WTC11 (cell line): ENCODE measurements around the gene KIF5C. TPM values are rescaled to one million over a fixed set of nuclear protein-coding genes. Genes with fewer than 3 reads are reported as not detected.

Experiments used
- ATAC-seq: fragments of 200-7000 bp; cut with Tn5 transposase; 2 replicates; pipeline ENCODE4 v1.10.0; 2021; ENCODE audit warnings: mild to moderate bottlenecking, moderate library complexity
- CTCF ChIA-PET: fragments of 300-600 bp; sonication (Branson Sonifier 250); formaldehyde crosslinking; loops from one replicate; lab custom pipeline; 2021; ENCODE audit warnings: antibody characterized with exemption; lab: Charles Lee
- POLR2A ChIA-PET: fragments of 350-600 bp; sonication (Branson Sonifier 250); formaldehyde crosslinking; loops from one replicate; lab custom pipeline; 2021; ENCODE audit warnings: antibody characterized with exemption; lab: Charles Lee
- DNase-seq: peaks from one replicate; pipeline ENCODE4 v3.0.0; 2021; ENCODE audit warnings: low spot score
- H3K27ac Mint-ChIP-seq: 2 replicates; pipeline ENCODE4 v1.8.0; 2021; ENCODE audit warnings: mixed read lengths
- H3K27me3 Mint-ChIP-seq: 2 replicates; pipeline ENCODE4 v1.8.0; 2021; ENCODE audit warnings: low read depth, mild to moderate bottlenecking, moderate library complexity, mixed read lengths
- H3K36me3 Mint-ChIP-seq: 2 replicates; pipeline ENCODE4 v1.8.0; 2021; ENCODE audit warnings: mixed read lengths
- H3K4me1 Mint-ChIP-seq: 2 replicates; pipeline ENCODE4 v1.8.0; 2022; ENCODE audit warnings: mixed read lengths
- H3K4me3 Mint-ChIP-seq: 2 replicates; pipeline ENCODE4 v1.8.0; 2021; ENCODE audit warnings: mild to moderate bottlenecking, moderate library complexity, mixed read lengths
- H3K9me3 Mint-ChIP-seq: 2 replicates; pipeline ENCODE4 v1.8.0; 2021; ENCODE audit warnings: mixed read lengths
- CREB1 ChIP-seq: sonication (generic); formaldehyde crosslinking; IDR thresholded peaks from 2 replicates; pipeline ENCODE4 v1.8.0; 2023; ENCODE audit warnings: mild to moderate bottlenecking, missing genetic modification reagents
- CREM ChIP-seq: sonication (generic); formaldehyde crosslinking; IDR thresholded peaks from 2 replicates; pipeline ENCODE4 v1.8.1; 2022; ENCODE audit warnings: mild to moderate bottlenecking, missing genetic modification reagents, moderate library complexity
- E2F5 ChIP-seq: sonication (generic); formaldehyde crosslinking; IDR thresholded peaks from 2 replicates; pipeline ENCODE4 v1.8.1; 2022; ENCODE audit warnings: mild to moderate bottlenecking, moderate library complexity, missing genetic modification reagents
- FOXK1 ChIP-seq: sonication (generic); formaldehyde crosslinking; IDR thresholded peaks from 2 replicates; pipeline ENCODE4 v1.8.0; 2022; ENCODE audit warnings: mild to moderate bottlenecking, moderate library complexity, missing genetic modification reagents
- GRHL2 ChIP-seq: fragments of 250-450 bp; sonication (Bioruptor Pico); IDR thresholded peaks from 2 replicates; pipeline ENCODE4 v1.8.0; 2022; ENCODE audit warnings: mild to moderate bottlenecking, moderate library complexity; ENCODE audit not compliant: insufficient replicate concordance, severe bottlenecking
- JUN ChIP-seq: sonication (generic); formaldehyde crosslinking; IDR thresholded peaks from 2 replicates; pipeline ENCODE4 v1.8.0; 2023; ENCODE audit warnings: mild to moderate bottlenecking, missing genetic modification reagents
- MAX ChIP-seq: sonication (generic); formaldehyde crosslinking; IDR thresholded peaks from 2 replicates; pipeline ENCODE4 v1.8.0; 2022; ENCODE audit warnings: mild to moderate bottlenecking, missing genetic modification reagents
- NR2C2 ChIP-seq: sonication (generic); formaldehyde crosslinking; IDR thresholded peaks from 2 replicates; pipeline ENCODE4 v1.8.0; 2022; ENCODE audit warnings: mild to moderate bottlenecking, missing genetic modification reagents
- NR3C1 ChIP-seq: sonication (generic); formaldehyde crosslinking; conservative IDR thresholded peaks from 2 replicates; pipeline ENCODE4 v1.8.1; 2023; ENCODE audit warnings: low read depth, mild to moderate bottlenecking, missing genetic modification reagents
- PRRX2 ChIP-seq: fragments of 250-450 bp; sonication (Bioruptor Pico); IDR thresholded peaks from 2 replicates; pipeline ENCODE4 v1.8.0; 2021; ENCODE audit warnings: mild to moderate bottlenecking
- RORB ChIP-seq: fragments of 250-450 bp; sonication (Bioruptor Pico); IDR thresholded peaks from 2 replicates; pipeline ENCODE4 v1.9.0; 2021; ENCODE audit warnings: mild to moderate bottlenecking
- SOX15 ChIP-seq: fragments of 250-450 bp; sonication (Bioruptor Pico); IDR thresholded peaks from 2 replicates; pipeline ENCODE4 v1.9.0; 2021; ENCODE audit warnings: mild to moderate bottlenecking
- TCF7 ChIP-seq: sonication (generic); formaldehyde crosslinking; IDR thresholded peaks from 2 replicates; pipeline ENCODE4 v1.8.0; 2022; ENCODE audit warnings: mild to moderate bottlenecking, low read depth, missing genetic modification reagents, moderate library complexity
- TEAD4 ChIP-seq: sonication (generic); formaldehyde crosslinking; IDR thresholded peaks from 2 replicates; pipeline ENCODE4 v1.8.0; 2022; ENCODE audit warnings: mild to moderate bottlenecking, missing genetic modification reagents
- ZBTB21 ChIP-seq: sonication (generic); formaldehyde crosslinking; IDR thresholded peaks from 2 replicates; pipeline ENCODE4 v1.8.1; 2023; ENCODE audit warnings: mild to moderate bottlenecking, missing genetic modification reagents, borderline replicate concordance
- ZMAT4 ChIP-seq: fragments of 250-450 bp; sonication (Bioruptor Pico); IDR thresholded peaks from 2 replicates; pipeline ENCODE4 v1.9.0; 2021; ENCODE audit warnings: mild to moderate bottlenecking
- ZNF138 ChIP-seq: sonication (generic); formaldehyde crosslinking; conservative IDR thresholded peaks from 2 replicates; pipeline ENCODE4 v1.8.1; 2022; ENCODE audit warnings: mild to moderate bottlenecking, moderate library complexity, missing genetic modification reagents
- ZNF232 ChIP-seq: sonication (generic); formaldehyde crosslinking; IDR thresholded peaks from 2 replicates; pipeline ENCODE4 v1.8.0; 2022; ENCODE audit warnings: mild to moderate bottlenecking, missing genetic modification reagents
- ZNF263 ChIP-seq: sonication (generic); formaldehyde crosslinking; IDR thresholded peaks from 2 replicates; pipeline ENCODE4 v1.8.1; 2022; ENCODE audit warnings: low read depth, mild to moderate bottlenecking, moderate library complexity, missing genetic modification reagents
- ZNF317 ChIP-seq: sonication (generic); formaldehyde crosslinking; IDR thresholded peaks from 2 replicates; pipeline ENCODE4 v1.8.1; 2023; ENCODE audit warnings: low read depth, mild to moderate bottlenecking, moderate library complexity, missing genetic modification reagents, borderline replicate concordance
- ZNF423 ChIP-seq: fragments of 250-450 bp; sonication (Bioruptor Pico); IDR thresholded peaks from 2 replicates; pipeline ENCODE4 v2.1.2; 2022; ENCODE audit warnings: mild to moderate bottlenecking, moderate library complexity
- ZNF512 ChIP-seq: sonication (generic); formaldehyde crosslinking; IDR thresholded peaks from 2 replicates; pipeline ENCODE4 v1.8.1; 2022; ENCODE audit warnings: missing genetic modification reagents, borderline replicate concordance
- total RNA-seq: library from RNA; stranded (reverse); gene quantifications from 3 replicates; pipeline ENCODE4 v1.2.3, GENCODE V29; 2021
- TF ChIP-seq, protein P1 (sequence below): sonication (generic); formaldehyde crosslinking; IDR thresholded peaks from 2 replicates; pipeline ENCODE4 v1.8.0; 2022; ENCODE audit warnings: mild to moderate bottlenecking, missing genetic modification reagents
- TF ChIP-seq, protein P2 (sequence below): sonication (generic); formaldehyde crosslinking; IDR thresholded peaks from 2 replicates; pipeline ENCODE4 v1.8.1; 2023; ENCODE audit warnings: mild to moderate bottlenecking, missing genetic modification reagents, borderline replicate concordance
- TF ChIP-seq, protein P3 (sequence below): fragments of 250-450 bp; sonication (Bioruptor Pico); IDR thresholded peaks from 2 replicates; pipeline ENCODE4 v1.9.0; 2021; ENCODE audit warnings: moderate library complexity, mild to moderate bottlenecking, inconsistent platforms, borderline replicate concordance

KIF5C gene
- total RNA-seq, 1 experiment from 2014 or later: 73.5 TPM

GRCh38 chr2:149001496-149001895, 126.5 kb downstream of the KIF5C start:
- ChIA-PET CTCF (interaction anchor here (1.4 kb wide), 1 partner anchor 16 kb away, joined by 7 read pairs; no protein-coding TSS in a partner anchor), POLR2A (no interaction called here)
- Mint-ChIP-seq H3K9me3 (peaks cover 25% of the 10 kb centered on the region), H3K27me3 (no peaks in the 10 kb centered on the region), H3K27ac (no peak overlapping the region), H3K36me3 (peaks cover 65% of the 10 kb centered on the region), H3K4me1 (peaks cover 58% of the 10 kb centered on the region), H3K4me3 (no peak overlapping the region)
- DNase-seq: no peak
- ATAC-seq: no peak
- TF ChIP-seq SOX15 (CRISPR knock-in tag): no peak
- TF ChIP-seq, protein P1, sequence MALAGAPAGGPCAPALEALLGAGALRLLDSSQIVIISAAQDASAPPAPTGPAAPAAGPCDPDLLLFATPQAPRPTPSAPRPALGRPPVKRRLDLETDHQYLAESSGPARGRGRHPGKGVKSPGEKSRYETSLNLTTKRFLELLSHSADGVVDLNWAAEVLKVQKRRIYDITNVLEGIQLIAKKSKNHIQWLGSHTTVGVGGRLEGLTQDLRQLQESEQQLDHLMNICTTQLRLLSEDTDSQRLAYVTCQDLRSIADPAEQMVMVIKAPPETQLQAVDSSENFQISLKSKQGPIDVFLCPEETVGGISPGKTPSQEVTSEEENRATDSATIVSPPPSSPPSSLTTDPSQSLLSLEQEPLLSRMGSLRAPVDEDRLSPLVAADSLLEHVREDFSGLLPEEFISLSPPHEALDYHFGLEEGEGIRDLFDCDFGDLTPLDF: no peak
- TF ChIP-seq MAX: no peak
- no peak for TF ChIP-seq RORB
- TF ChIP-seq ZNF423: no peak
- TF ChIP-seq ZNF263 (CRISPR knock-in tag): no peak
- no peak for TF ChIP-seq ZNF232 (CRISPR knock-in tag)
- TF ChIP-seq, protein P2, sequence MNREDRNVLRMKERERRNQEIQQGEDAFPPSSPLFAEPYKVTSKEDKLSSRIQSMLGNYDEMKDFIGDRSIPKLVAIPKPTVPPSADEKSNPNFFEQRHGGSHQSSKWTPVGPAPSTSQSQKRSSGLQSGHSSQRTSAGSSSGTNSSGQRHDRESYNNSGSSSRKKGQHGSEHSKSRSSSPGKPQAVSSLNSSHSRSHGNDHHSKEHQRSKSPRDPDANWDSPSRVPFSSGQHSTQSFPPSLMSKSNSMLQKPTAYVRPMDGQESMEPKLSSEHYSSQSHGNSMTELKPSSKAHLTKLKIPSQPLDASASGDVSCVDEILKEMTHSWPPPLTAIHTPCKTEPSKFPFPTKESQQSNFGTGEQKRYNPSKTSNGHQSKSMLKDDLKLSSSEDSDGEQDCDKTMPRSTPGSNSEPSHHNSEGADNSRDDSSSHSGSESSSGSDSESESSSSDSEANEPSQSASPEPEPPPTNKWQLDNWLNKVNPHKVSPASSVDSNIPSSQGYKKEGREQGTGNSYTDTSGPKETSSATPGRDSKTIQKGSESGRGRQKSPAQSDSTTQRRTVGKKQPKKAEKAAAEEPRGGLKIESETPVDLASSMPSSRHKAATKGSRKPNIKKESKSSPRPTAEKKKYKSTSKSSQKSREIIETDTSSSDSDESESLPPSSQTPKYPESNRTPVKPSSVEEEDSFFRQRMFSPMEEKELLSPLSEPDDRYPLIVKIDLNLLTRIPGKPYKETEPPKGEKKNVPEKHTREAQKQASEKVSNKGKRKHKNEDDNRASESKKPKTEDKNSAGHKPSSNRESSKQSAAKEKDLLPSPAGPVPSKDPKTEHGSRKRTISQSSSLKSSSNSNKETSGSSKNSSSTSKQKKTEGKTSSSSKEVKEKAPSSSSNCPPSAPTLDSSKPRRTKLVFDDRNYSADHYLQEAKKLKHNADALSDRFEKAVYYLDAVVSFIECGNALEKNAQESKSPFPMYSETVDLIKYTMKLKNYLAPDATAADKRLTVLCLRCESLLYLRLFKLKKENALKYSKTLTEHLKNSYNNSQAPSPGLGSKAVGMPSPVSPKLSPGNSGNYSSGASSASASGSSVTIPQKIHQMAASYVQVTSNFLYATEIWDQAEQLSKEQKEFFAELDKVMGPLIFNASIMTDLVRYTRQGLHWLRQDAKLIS (CRISPR knock-in tag): no peak
- TF ChIP-seq JUN: no peak
- no peak for TF ChIP-seq NR3C1 (CRISPR knock-in tag)
- no peak for TF ChIP-seq ZNF512 (CRISPR knock-in tag)
- TF ChIP-seq ZMAT4 (CRISPR knock-in tag): no peak
- no peak for TF ChIP-seq CREM
- no peak for TF ChIP-seq E2F5 (CRISPR knock-in tag)
- TF ChIP-seq CREB1 (CRISPR knock-in tag): no peak
- TF ChIP-seq, protein P3, sequence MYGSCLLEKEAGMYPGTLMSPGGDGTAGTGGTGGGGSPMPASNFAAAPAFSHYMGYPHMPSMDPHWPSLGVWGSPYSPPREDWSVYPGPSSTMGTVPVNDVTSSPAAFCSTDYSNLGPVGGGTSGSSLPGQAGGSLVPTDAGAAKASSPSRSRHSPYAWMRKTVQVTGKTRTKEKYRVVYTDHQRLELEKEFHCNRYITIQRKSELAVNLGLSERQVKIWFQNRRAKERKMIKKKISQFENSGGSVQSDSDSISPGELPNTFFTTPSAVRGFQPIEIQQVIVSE (CRISPR knock-in tag): no peak
- no peak for TF ChIP-seq PRRX2 (CRISPR knock-in tag)

- Mint-ChIP-seq H3K36me3 (peaks cover 64% of the 10 kb centered on the region), H3K27ac (peak overlapping the region; percentile 18; the same call in 1 of the 2 replicates), H3K9me3 (peaks cover 25% of the 10 kb centered on the region), H3K27me3 (no peaks in the 10 kb centered on the region), H3K4me1 (peaks cover 60% of the 10 kb centered on the region), H3K4me3 (no peak overlapping the region)
- ChIA-PET CTCF (interaction anchor here (0.9 kb wide), 1 partner anchor 15 kb away, joined by 3 read pairs; no protein-coding TSS in a partner anchor), POLR2A (no interaction called here)
- DNase-seq: no peak
- ATAC-seq: no peak
- TF ChIP-seq FOXK1 (CRISPR knock-in tag): no peak
- TF ChIP-seq NR3C1 (CRISPR knock-in tag): no peak
- no peak for TF ChIP-seq ZNF263 (CRISPR knock-in tag)
- TF ChIP-seq TEAD4: no peak
- TF ChIP-seq, protein P3 (CRISPR knock-in tag): no peak
- TF ChIP-seq ZNF317 (CRISPR knock-in tag): no peak
- TF ChIP-seq ZBTB21 (CRISPR knock-in tag): no peak
- no peak for TF ChIP-seq ZNF138 (CRISPR knock-in tag)
- no peak for TF ChIP-seq NR2C2 (CRISPR knock-in tag)
- TF ChIP-seq GRHL2 (CRISPR knock-in tag): no peak
- TF ChIP-seq E2F5 (CRISPR knock-in tag): no peak
- no peak for TF ChIP-seq SOX15 (CRISPR knock-in tag)
- no peak for TF ChIP-seq TCF7 (CRISPR knock-in tag)
Observed at GRCh38 chr2:149002378-149002890, 127.4 kb downstream of the KIF5C start.
